ENCODE measurements around the gene PLCB1.

DNA sequence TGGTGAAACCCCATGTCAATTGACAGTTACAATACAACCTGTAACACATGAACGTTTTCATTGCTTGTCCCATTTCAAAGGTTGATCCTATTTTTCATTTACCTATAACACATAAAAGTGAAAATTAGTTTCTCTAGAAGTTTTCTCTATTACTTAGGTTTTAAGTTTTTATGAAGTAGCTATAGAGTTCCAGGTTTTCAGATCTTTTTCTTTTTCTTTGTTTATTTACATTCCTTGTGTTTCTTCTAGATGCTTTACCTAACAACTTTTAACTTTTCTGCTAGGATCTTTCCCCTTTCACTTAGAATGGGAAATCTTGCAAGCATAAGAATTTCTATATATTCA is 232.6 kb downstream of the PLCB1 start:
- TF ChIP-seq, protein P1, sequence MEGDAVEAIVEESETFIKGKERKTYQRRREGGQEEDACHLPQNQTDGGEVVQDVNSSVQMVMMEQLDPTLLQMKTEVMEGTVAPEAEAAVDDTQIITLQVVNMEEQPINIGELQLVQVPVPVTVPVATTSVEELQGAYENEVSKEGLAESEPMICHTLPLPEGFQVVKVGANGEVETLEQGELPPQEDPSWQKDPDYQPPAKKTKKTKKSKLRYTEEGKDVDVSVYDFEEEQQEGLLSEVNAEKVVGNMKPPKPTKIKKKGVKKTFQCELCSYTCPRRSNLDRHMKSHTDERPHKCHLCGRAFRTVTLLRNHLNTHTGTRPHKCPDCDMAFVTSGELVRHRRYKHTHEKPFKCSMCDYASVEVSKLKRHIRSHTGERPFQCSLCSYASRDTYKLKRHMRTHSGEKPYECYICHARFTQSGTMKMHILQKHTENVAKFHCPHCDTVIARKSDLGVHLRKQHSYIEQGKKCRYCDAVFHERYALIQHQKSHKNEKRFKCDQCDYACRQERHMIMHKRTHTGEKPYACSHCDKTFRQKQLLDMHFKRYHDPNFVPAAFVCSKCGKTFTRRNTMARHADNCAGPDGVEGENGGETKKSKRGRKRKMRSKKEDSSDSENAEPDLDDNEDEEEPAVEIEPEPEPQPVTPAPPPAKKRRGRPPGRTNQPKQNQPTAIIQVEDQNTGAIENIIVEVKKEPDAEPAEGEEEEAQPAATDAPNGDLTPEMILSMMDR (IDR thresholded peaks at IDR 0.05; ENCODE audit: insufficient read depth, low read depth, low read length): no peak
- no peak for TF ChIP-seq EZH2 (IDR thresholded peaks at IDR 0.05; ENCODE audit: insufficient read depth, low read length)

Measured in astrocyte (in vitro differentiated cells and primary cell).